OCI-LY7 (cell line): ENCODE measurements around the gene MAPRE2. TPM values are rescaled to one million over a fixed set of nuclear protein-coding genes. Genes with fewer than 3 reads are reported as not detected.

Experiments
- small RNA-seq: library from RNA; depleted of rRNA; stranded (forward); fragments of <200 nt; gene quantifications from one replicate; pipeline ENCODE3, GENCODE V24; 2014
- total RNA-seq, 2 experiments: library from RNA; depleted of rRNA in 1 of 2; stranded (reverse); fragments of >200 nt in 1 of 2; shearing (Covaris generic) in 1 of 2; gene quantifications; 2 replicates each; pipeline ENCODE4 v1.2.3, GENCODE V29; 2014 to 2022

The MAPRE2 gene
- total RNA-seq, 2 experiments from 2014 or later, result 17.1 to 35.2 TPM

Small RNA genes lying within 50 kb of the gene (small RNA-seq; reads per million reads assigned to genes)
- not detected for gene AC015967.2

Other genes starting within 250 kb of the MAPRE2 start
- 8.0 and 11.8 TPM in 2 replicates for gene ZNF397, start 199.6 kb downstream of the MAPRE2 start, total RNA-seq (2014; rRNA removed; shearing (Covaris generic))
- gene ZNF397, start 199.6 kb downstream of the MAPRE2 start, total RNA-seq (2022), result 14.9 and 15.6 TPM in 2 replicates
- gene ZSCAN30, start 248.8 kb downstream of the MAPRE2 start, total RNA-seq (2014; rRNA removed; shearing (Covaris generic)), result 4.3 and 7.5 TPM in 2 replicates
- 7.6 and 9.1 TPM in 2 replicates for gene ZSCAN30, start 248.8 kb downstream of the MAPRE2 start, total RNA-seq (2022)